OCI-LY7 (cell line): ENCODE results near the gene SACM1L.

Source experiments
- CTCF ChIP-seq: fragments of 200-600 bp; sonication (generic); conservative IDR thresholded peaks from 2 replicates; pipeline ENCODE4 v1.5.1; 2014; ENCODE audit warnings: mild to moderate bottlenecking, antibody characterized with exemption, low read length, moderate library complexity, mixed read lengths
- EZH2phosphoT487 ChIP-seq: fragments of 200-600 bp; sonication (generic); IDR thresholded peaks from 2 replicates; pipeline ENCODE4 v1.6.1; 2018; ENCODE audit warnings: low read depth, borderline replicate concordance, mild to moderate bottlenecking, mixed run types, antibody characterized with exemption, low read length, moderate library complexity, mixed read lengths

- no peak for TF ChIP-seq CTCF
- TF ChIP-seq EZH2phosphoT487: no peak
Measured at GRCh38 chr3:45782381-45782780, 93.2 kb downstream of the SACM1L start.
